WTC11 (cell line): ENCODE measurements around the gene F10. TPM values are rescaled to one million over a fixed set of nuclear protein-coding genes. Genes with fewer than 3 reads are reported as not detected.

Source experiments
- ATAC-seq: fragments of 200-7000 bp; cut with Tn5 transposase; 2 replicates; pipeline ENCODE4 v1.10.0; 2021; ENCODE audit warnings: mild to moderate bottlenecking, moderate library complexity
- CTCF ChIA-PET: fragments of 300-600 bp; sonication (Branson Sonifier 250); formaldehyde crosslinking; loops from one replicate; lab custom pipeline; 2021; ENCODE audit warnings: antibody characterized with exemption; lab: Charles Lee
- POLR2A ChIA-PET: fragments of 350-600 bp; sonication (Branson Sonifier 250); formaldehyde crosslinking; loops from one replicate; lab custom pipeline; 2021; ENCODE audit warnings: antibody characterized with exemption; lab: Charles Lee
- DNase-seq: peaks from one replicate; pipeline ENCODE4 v3.0.0; 2021; ENCODE audit warnings: low spot score
- H3K27ac Mint-ChIP-seq: 2 replicates; pipeline ENCODE4 v1.8.0; 2021; ENCODE audit warnings: mixed read lengths
- H3K27me3 Mint-ChIP-seq: 2 replicates; pipeline ENCODE4 v1.8.0; 2021; ENCODE audit warnings: low read depth, mild to moderate bottlenecking, moderate library complexity, mixed read lengths
- H3K36me3 Mint-ChIP-seq: 2 replicates; pipeline ENCODE4 v1.8.0; 2021; ENCODE audit warnings: mixed read lengths
- H3K4me1 Mint-ChIP-seq: 2 replicates; pipeline ENCODE4 v1.8.0; 2022; ENCODE audit warnings: mixed read lengths
- H3K4me3 Mint-ChIP-seq: 2 replicates; pipeline ENCODE4 v1.8.0; 2021; ENCODE audit warnings: mild to moderate bottlenecking, moderate library complexity, mixed read lengths
- H3K9me3 Mint-ChIP-seq: 2 replicates; pipeline ENCODE4 v1.8.0; 2021; ENCODE audit warnings: mixed read lengths
- ELF4 ChIP-seq: sonication (generic); formaldehyde crosslinking; IDR thresholded peaks from 2 replicates; pipeline ENCODE4 v1.8.1; 2022; ENCODE audit warnings: low read depth, mild to moderate bottlenecking, moderate library complexity, missing genetic modification reagents
- EMX1 ChIP-seq: fragments of 250-450 bp; sonication (Bioruptor Pico); IDR thresholded peaks from 2 replicates; pipeline ENCODE4 v1.8.0; 2021; ENCODE audit warnings: mild to moderate bottlenecking
- FOXJ3 ChIP-seq: sonication (generic); formaldehyde crosslinking; IDR thresholded peaks from 2 replicates; pipeline ENCODE4 v1.9.0; 2021; ENCODE audit warnings: missing genetic modification reagents, mild to moderate bottlenecking, borderline replicate concordance
- NFE2L1 ChIP-seq: sonication (generic); formaldehyde crosslinking; IDR thresholded peaks from 2 replicates; pipeline ENCODE4 v1.8.1; 2023; ENCODE audit warnings: missing genetic modification reagents
- NR1H2 ChIP-seq: sonication (generic); formaldehyde crosslinking; IDR thresholded peaks from 2 replicates; pipeline ENCODE4 v1.9.0; 2021; ENCODE audit warnings: mild to moderate bottlenecking, moderate library complexity, missing genetic modification reagents
- RORB ChIP-seq: fragments of 250-450 bp; sonication (Bioruptor Pico); IDR thresholded peaks from 2 replicates; pipeline ENCODE4 v1.9.0; 2021; ENCODE audit warnings: mild to moderate bottlenecking
- SMAD3 ChIP-seq: sonication (generic); formaldehyde crosslinking; IDR thresholded peaks from 2 replicates; pipeline ENCODE4 v1.8.0; 2022; ENCODE audit warnings: missing genetic modification reagents, mild to moderate bottlenecking, borderline replicate concordance
- TCF7 ChIP-seq: sonication (generic); formaldehyde crosslinking; IDR thresholded peaks from 2 replicates; pipeline ENCODE4 v1.8.0; 2022; ENCODE audit warnings: mild to moderate bottlenecking, low read depth, missing genetic modification reagents, moderate library complexity
- ZNF138 ChIP-seq: sonication (generic); formaldehyde crosslinking; conservative IDR thresholded peaks from 2 replicates; pipeline ENCODE4 v1.8.1; 2022; ENCODE audit warnings: mild to moderate bottlenecking, moderate library complexity, missing genetic modification reagents
- total RNA-seq: library from RNA; stranded (reverse); gene quantifications from 3 replicates; pipeline ENCODE4 v1.2.3, GENCODE V29; 2021
- TF ChIP-seq, protein P1 (sequence below): fragments of 250-450 bp; sonication (Bioruptor Pico); IDR thresholded peaks from 2 replicates; pipeline ENCODE4 v1.9.0; 2021; ENCODE audit warnings: mild to moderate bottlenecking, borderline replicate concordance
- TF ChIP-seq, protein P2 (sequence below): fragments of 250-450 bp; sonication (Bioruptor Pico); conservative IDR thresholded peaks from 2 replicates; pipeline ENCODE4 v1.9.0; 2021; ENCODE audit warnings: mild to moderate bottlenecking
- TF ChIP-seq, protein P3 (sequence below): sonication (generic); formaldehyde crosslinking; IDR thresholded peaks from 2 replicates; pipeline ENCODE4 v1.8.1; 2023; ENCODE audit warnings: mild to moderate bottlenecking, missing genetic modification reagents

Gene F10
- total RNA-seq, 1 experiment from 2014 or later: 0.87 TPM

DNA sequence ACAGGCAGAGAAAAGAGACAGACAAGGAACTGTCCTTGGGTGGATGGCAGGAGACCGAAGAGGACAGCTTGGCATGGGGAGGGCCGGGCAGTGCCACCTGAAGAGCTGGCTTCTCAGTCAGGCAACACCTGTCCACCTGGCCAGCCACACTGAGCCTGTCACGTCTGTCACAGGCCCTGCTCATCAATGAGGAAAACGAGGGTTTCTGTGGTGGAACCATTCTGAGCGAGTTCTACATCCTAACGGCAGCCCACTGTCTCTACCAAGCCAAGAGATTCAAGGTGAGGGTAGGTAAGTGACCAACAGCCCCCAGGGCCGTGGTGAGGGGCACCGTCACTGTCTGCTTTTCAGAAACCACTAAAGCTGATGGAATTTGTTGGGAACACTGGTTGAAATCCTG lies 24.6 kb downstream of the F10 start (continued):
- TF ChIP-seq, protein P1, sequence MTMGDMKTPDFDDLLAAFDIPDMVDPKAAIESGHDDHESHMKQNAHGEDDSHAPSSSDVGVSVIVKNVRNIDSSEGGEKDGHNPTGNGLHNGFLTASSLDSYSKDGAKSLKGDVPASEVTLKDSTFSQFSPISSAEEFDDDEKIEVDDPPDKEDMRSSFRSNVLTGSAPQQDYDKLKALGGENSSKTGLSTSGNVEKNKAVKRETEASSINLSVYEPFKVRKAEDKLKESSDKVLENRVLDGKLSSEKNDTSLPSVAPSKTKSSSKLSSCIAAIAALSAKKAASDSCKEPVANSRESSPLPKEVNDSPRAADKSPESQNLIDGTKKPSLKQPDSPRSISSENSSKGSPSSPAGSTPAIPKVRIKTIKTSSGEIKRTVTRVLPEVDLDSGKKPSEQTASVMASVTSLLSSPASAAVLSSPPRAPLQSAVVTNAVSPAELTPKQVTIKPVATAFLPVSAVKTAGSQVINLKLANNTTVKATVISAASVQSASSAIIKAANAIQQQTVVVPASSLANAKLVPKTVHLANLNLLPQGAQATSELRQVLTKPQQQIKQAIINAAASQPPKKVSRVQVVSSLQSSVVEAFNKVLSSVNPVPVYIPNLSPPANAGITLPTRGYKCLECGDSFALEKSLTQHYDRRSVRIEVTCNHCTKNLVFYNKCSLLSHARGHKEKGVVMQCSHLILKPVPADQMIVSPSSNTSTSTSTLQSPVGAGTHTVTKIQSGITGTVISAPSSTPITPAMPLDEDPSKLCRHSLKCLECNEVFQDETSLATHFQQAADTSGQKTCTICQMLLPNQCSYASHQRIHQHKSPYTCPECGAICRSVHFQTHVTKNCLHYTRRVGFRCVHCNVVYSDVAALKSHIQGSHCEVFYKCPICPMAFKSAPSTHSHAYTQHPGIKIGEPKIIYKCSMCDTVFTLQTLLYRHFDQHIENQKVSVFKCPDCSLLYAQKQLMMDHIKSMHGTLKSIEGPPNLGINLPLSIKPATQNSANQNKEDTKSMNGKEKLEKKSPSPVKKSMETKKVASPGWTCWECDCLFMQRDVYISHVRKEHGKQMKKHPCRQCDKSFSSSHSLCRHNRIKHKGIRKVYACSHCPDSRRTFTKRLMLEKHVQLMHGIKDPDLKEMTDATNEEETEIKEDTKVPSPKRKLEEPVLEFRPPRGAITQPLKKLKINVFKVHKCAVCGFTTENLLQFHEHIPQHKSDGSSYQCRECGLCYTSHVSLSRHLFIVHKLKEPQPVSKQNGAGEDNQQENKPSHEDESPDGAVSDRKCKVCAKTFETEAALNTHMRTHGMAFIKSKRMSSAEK (CRISPR knock-in tag): no peak
- TF ChIP-seq RORB (CRISPR knock-in tag) (no peak), FOXJ3 (CRISPR knock-in tag) (no peak)

DNA sequence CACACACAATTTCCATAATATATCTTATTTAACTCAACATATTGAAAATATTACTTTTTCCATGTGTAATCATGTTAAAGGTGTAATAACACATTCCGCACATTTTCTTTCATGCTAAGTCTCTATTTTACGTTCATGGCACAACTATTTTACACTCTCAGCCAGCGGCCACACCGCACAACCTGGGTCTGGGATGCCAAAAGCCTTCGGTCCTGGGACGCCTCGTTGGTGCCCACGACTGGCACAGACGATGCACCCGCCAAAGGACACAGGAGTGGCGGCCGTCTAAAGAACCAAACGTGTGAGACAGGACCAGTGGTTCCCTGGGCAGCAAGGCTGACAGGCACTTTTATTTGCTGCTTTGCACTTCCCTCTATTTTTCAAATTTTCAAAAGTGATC lies 25.8 kb downstream of the F10 start:
- POLR2A ChIA-PET: no interaction called here
- no peak for DNase-seq
- CTCF ChIA-PET: no interaction called here
- H3K4me3 Mint-ChIP-seq: no peak overlapping the region
- no peaks in the 10 kb centered on the region for H3K9me3 Mint-ChIP-seq
- peaks cover 22% of the 10 kb centered on the region for H3K27me3 Mint-ChIP-seq
- H3K36me3 Mint-ChIP-seq: no peaks in the 10 kb centered on the region
- no peak for ATAC-seq
- H3K4me1 Mint-ChIP-seq: peaks cover 9% of the 10 kb centered on the region
- TF ChIP-seq, protein P1 (CRISPR knock-in tag): no peak
- TF ChIP-seq NR1H2: no peak
- no peak for TF ChIP-seq TCF7 (CRISPR knock-in tag)
- TF ChIP-seq EMX1 (CRISPR knock-in tag): no peak
- TF ChIP-seq ZNF138 (CRISPR knock-in tag): no peak
- no peak for TF ChIP-seq SMAD3 (CRISPR knock-in tag)
- no peak for TF ChIP-seq NFE2L1 (CRISPR knock-in tag)
- TF ChIP-seq, protein P2, sequence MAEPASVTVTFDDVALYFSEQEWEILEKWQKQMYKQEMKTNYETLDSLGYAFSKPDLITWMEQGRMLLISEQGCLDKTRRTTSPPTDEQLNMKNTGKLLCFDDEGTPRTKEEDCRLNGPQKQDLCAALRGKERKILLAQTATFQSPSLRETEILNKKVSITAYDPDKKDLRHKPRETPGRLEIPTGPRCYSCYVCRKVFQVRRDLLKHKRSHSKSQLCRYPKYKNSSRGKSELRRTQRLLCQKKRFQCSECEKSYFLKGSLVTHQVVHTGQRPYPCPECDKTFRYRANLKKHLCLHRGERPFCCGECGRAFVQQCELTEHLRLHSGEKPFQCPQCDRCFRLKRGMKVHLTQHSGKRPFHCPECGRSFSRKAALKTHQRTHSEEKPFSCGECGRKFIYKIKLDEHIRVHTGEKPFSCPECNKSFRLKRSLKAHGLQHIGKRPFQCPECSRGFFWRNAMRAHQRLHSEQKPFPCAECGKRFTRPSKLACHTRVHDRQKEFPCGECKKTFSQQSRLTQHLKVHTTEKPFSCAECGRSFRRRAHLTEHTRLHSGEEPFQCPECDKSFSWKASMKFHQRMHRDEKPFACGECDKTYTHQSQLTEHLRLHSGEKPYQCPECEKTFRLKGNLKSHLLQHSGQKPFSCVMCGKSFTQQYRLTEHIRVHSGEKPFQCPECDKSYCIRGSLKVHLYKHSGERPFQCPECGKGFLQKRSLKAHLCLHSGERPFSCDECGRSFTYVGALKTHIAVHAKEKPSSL (CRISPR knock-in tag): no peak
- TF ChIP-seq, protein P3, sequence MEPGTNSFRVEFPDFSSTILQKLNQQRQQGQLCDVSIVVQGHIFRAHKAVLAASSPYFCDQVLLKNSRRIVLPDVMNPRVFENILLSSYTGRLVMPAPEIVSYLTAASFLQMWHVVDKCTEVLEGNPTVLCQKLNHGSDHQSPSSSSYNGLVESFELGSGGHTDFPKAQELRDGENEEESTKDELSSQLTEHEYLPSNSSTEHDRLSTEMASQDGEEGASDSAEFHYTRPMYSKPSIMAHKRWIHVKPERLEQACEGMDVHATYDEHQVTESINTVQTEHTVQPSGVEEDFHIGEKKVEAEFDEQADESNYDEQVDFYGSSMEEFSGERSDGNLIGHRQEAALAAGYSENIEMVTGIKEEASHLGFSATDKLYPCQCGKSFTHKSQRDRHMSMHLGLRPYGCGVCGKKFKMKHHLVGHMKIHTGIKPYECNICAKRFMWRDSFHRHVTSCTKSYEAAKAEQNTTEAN (CRISPR knock-in tag): no peak
- TF ChIP-seq ELF4 (CRISPR knock-in tag): no peak
- H3K27ac Mint-ChIP-seq: no peak overlapping the region
